IPS-15b (cell line): ENCODE results near the gene CRAMP1.
"Not testable (repeated sequence)": the region's sequence is repeated elsewhere in the genome, so short reads cannot be mapped to it uniquely, and the experiment has no call there.

Source experiments
- H3K27me3 ChIP-seq: one replicate; pipeline ENCODE4 v1.6.1; 2013; ENCODE audit warnings: low read length; ENCODE audit not compliant: control insufficient read depth, insufficient read depth
- H3K36me3 ChIP-seq: one replicate; pipeline ENCODE4 v1.6.1; 2013; ENCODE audit warnings: low read length; ENCODE audit not compliant: control insufficient read depth, insufficient read depth
- H3K4me1 ChIP-seq: one replicate; pipeline ENCODE4 v1.6.1; 2013; ENCODE audit warnings: mild to moderate bottlenecking, low read length; ENCODE audit not compliant: control insufficient read depth, insufficient read depth
- H3K4me3 ChIP-seq: one replicate; pipeline ENCODE4 v1.5.1; 2013; ENCODE audit warnings: low read depth, low read length
- H3K9ac ChIP-seq: one replicate; pipeline ENCODE4 v1.6.1; 2013; ENCODE audit warnings: low read depth, mild to moderate bottlenecking, low read length
- H3K9me3 ChIP-seq: one replicate; pipeline ENCODE4 v1.6.1; 2013; ENCODE audit warnings: mild to moderate bottlenecking, low read length; ENCODE audit not compliant: control insufficient read depth, insufficient read depth

CRAMP1 gene

GRCh38 chr16:1710811-1711507, 98.8 kb downstream of the CRAMP1 start:
- Histone ChIP-seq H3K36me3 (no peaks in the 10 kb centered on the region), H3K9me3 (no peaks in the 10 kb centered on the region), H3K4me1 (peaks cover 11% of the 10 kb centered on the region), H3K27me3 (no peaks in the 10 kb centered on the region), H3K4me3 (no peak overlapping the region), H3K9ac (no peak overlapping the region)

GRCh38 chr16:1712791-1713261, 100.7 kb downstream of the CRAMP1 start:
- no peaks in the 10 kb centered on the region for H3K36me3 ChIP-seq
- peaks cover 11% of the 10 kb centered on the region for H3K4me1 ChIP-seq
- no peaks in the 10 kb centered on the region for H3K27me3 ChIP-seq
- no peaks in the 10 kb centered on the region for H3K9me3 ChIP-seq
- no peak overlapping the region for H3K4me3 ChIP-seq
- no peak overlapping the region for H3K9ac ChIP-seq

GRCh38 chr16:1713331-1713730, 101.2 kb downstream of the CRAMP1 start:
- no peaks in the 10 kb centered on the region for H3K27me3 ChIP-seq
- peaks cover 11% of the 10 kb centered on the region for H3K4me1 ChIP-seq
- no peaks in the 10 kb centered on the region for H3K36me3 ChIP-seq
- H3K9me3 ChIP-seq = no peaks in the 10 kb centered on the region
- H3K4me3 ChIP-seq = no peak overlapping the region
- H3K9ac ChIP-seq = peak overlapping the region; percentile 14

GRCh38 chr16:1713933-1714332, 101.8 kb downstream of the CRAMP1 start:
- no peak overlapping the region for H3K4me3 ChIP-seq
- H3K4me1 ChIP-seq = peaks cover 11% of the 10 kb centered on the region
- no peaks in the 10 kb centered on the region for H3K9me3 ChIP-seq
- H3K27me3 ChIP-seq = no peaks in the 10 kb centered on the region
- no peaks in the 10 kb centered on the region for H3K36me3 ChIP-seq
- peak overlapping the region; percentile 5 for H3K9ac ChIP-seq

- Histone ChIP-seq H3K36me3 (no peaks in the 10 kb centered on the region), H3K4me3 (no peak overlapping the region), H3K27me3 (no peaks in the 10 kb centered on the region), H3K9me3 (no peaks in the 10 kb centered on the region), H3K4me1 (peaks cover 11% of the 10 kb centered on the region), H3K9ac (no peak overlapping the region)
Measured at GRCh38 chr16:1715220-1715619, 103.1 kb downstream of the CRAMP1 start.

- not testable (repeated sequence) for H3K27me3 ChIP-seq, H3K4me1 ChIP-seq, H3K36me3 ChIP-seq, H3K9ac ChIP-seq, H3K4me3 ChIP-seq, H3K9me3 ChIP-seq
Measured at GRCh38 chr16:1718236-1718635, 106.1 kb downstream of the CRAMP1 start.

- H3K4me3 ChIP-seq, H3K9ac ChIP-seq, H3K4me1 ChIP-seq: not testable (repeated sequence)
Measured at GRCh38 chr16:1719559-1720229, 107.5 kb downstream of the CRAMP1 start.

GRCh38 chr16:1721372-1721771, 109.2 kb downstream of the CRAMP1 start:
- Histone ChIP-seq H3K36me3 (peaks cover 4% of the 10 kb centered on the region), H3K9ac (no peak overlapping the region), H3K27me3 (no peaks in the 10 kb centered on the region), H3K4me1 (no peaks in the 10 kb centered on the region), H3K4me3 (no peak overlapping the region), H3K9me3 (no peaks in the 10 kb centered on the region)

More at GRCh38 chr16:1719559-1720229, 107.5 kb downstream of the CRAMP1 start:
- H3K9me3 ChIP-seq, H3K36me3 ChIP-seq, H3K27me3 ChIP-seq: not testable (repeated sequence)

GRCh38 chr16:1723450-1724147, 111.4 kb downstream of the CRAMP1 start:
- Histone ChIP-seq H3K9me3 (no peaks in the 10 kb centered on the region), H3K9ac (no peak overlapping the region), H3K4me3 (no peak overlapping the region), H3K27me3 (no peaks in the 10 kb centered on the region), H3K4me1 (no peaks in the 10 kb centered on the region), H3K36me3 (peaks cover 4% of the 10 kb centered on the region)

- H3K9ac ChIP-seq = no peak overlapping the region
- no peaks in the 10 kb centered on the region for H3K4me1 ChIP-seq
- no peaks in the 10 kb centered on the region for H3K27me3 ChIP-seq
- no peak overlapping the region for H3K4me3 ChIP-seq
- no peaks in the 10 kb centered on the region for H3K9me3 ChIP-seq
- H3K36me3 ChIP-seq = peaks cover 8% of the 10 kb centered on the region
Measured at GRCh38 chr16:1724491-1724890, 112.3 kb downstream of the CRAMP1 start.

GRCh38 chr16:1726661-1727502, 114.7 kb downstream of the CRAMP1 start:
- Histone ChIP-seq H3K9ac (no peak overlapping the region), H3K27me3 (no peaks in the 10 kb centered on the region), H3K36me3 (peaks cover 8% of the 10 kb centered on the region), H3K4me3 (no peak overlapping the region), H3K9me3 (no peaks in the 10 kb centered on the region), H3K4me1 (no peaks in the 10 kb centered on the region)
